ENCODE results near the gene MBD6. TPM values are rescaled to one million over a fixed set of nuclear protein-coding genes. Genes with fewer than 3 reads are reported as not detected.

The MBD6 gene
- total and polyA plus RNA-seq, 11 donors, result 11.4 to 43.3 (median 28.7) TPM

DNA sequence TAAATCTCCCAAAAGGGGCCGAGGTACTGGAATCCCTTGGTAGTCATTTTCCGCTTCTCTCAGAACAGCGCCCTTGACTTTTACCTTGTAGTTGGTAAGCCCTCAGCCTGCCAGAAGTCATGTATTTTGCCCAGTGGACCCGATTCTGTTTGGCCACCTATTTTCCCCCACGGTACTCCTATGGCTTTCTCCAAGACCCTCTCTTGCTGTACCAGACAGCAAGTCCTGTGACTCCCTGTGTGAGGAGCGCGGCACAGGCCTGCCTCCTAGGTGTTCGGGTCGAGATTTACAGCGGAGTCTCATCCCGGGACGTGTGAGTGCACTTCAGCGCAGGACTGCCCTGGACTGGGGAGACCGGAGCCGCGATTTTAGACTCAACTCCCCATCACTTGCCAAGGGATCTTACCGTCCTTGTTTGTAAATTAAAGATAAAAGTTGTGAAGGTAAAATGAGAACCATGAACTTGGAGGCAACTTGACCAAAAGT lies 1.1 kb upstream of the MBD6 start:
- Histone ChIP-seq H3K9me3 (no peaks in the 10 kb centered on the region), H3K4me1 (peaks cover 0 to 69% (median 60%) of the 10 kb centered on the region in 12 donors), H3K4me3 (peak overlapping the region in 10 of 12 donors; percentile 73 to 94 (median 86)), H3K36me3 (peaks cover 0 to 53% (median 36%) of the 10 kb centered on the region in 9 donors), H3K27me3 (no peaks in the 10 kb centered on the region), H3K27ac (peak overlapping the region; percentile 94 to 100 (median 98))
- DNase-seq, result peak in 4 of 5 donors; percentile 50 to 63 (median 58)
- ATAC-seq, result peak in 1 of 4 donors; percentile 18
- TF ChIP-seq, protein P1, sequence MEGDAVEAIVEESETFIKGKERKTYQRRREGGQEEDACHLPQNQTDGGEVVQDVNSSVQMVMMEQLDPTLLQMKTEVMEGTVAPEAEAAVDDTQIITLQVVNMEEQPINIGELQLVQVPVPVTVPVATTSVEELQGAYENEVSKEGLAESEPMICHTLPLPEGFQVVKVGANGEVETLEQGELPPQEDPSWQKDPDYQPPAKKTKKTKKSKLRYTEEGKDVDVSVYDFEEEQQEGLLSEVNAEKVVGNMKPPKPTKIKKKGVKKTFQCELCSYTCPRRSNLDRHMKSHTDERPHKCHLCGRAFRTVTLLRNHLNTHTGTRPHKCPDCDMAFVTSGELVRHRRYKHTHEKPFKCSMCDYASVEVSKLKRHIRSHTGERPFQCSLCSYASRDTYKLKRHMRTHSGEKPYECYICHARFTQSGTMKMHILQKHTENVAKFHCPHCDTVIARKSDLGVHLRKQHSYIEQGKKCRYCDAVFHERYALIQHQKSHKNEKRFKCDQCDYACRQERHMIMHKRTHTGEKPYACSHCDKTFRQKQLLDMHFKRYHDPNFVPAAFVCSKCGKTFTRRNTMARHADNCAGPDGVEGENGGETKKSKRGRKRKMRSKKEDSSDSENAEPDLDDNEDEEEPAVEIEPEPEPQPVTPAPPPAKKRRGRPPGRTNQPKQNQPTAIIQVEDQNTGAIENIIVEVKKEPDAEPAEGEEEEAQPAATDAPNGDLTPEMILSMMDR (IDR thresholded peaks at IDR 0.05), result peak in 1 of 12 donors; percentile 23
- no peak for TF ChIP-seq POLR2A (IDR thresholded peaks at IDR 0.05)
- 29 to 38% (median 34%) methylated on average over 17 of the region's 17 CpGs for WGBS, 4 donors
- intact Hi-C loops (cut with DNase I), result loop anchor here in 3 of 10 donors (2.0 kb wide), 2 partner anchors 25 to 97 kb away; partner anchors contain the start of gene DCTN2 (in 2 of the 3)

DNA sequence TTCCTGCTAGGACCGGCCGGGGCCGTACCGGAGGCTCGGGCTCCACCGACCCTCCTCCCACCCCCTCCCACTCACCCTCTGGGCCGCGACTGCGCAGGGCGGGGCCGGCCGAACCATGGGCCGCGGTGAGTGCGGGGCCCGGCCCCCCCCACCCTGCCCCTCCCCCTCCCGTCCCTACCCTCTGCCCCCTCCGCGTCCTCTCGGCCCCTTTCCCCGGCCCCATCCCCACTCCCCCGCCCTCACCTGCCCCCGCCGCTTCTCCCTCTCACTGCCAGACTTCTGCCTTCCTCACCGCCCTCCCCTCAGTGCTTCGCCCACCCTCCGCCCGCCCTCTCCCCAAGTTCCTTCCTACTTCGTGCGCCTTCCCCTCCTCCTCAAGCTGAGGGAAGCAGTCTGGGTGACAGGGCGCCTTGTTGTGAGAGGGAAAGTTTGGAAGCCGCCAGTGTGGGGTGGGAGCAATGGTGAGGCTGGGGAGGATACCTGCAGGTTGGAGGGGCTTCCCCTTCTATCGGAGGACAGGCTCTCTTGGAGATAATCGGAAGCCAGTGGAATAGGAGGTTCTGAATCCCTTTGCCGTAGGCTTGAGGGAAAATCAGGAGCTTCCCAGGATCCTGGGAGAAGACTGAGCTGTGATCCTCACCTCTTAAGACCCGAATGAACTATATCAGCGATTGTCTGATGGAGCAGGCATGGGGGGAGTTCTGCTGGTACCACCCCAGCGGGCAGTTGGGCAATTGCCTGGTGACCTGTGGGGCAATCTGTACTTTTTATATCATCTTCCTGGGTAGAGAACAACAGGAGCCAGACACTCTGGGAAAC lies 472 bp downstream of the MBD6 start:
- Histone ChIP-seq H3K36me3 (peaks cover 0 to 53% (median 37%) of the 10 kb centered on the region in 9 donors), H3K27ac (peak overlapping the region; percentile 94 to 100 (median 98)), H3K9me3 (no peaks in the 10 kb centered on the region), H3K4me1 (peaks cover 0 to 55% (median 47%) of the 10 kb centered on the region in 12 donors), H3K4me3 (peak overlapping the region; percentile 54 to 94 (median 83)), H3K27me3 (no peaks in the 10 kb centered on the region)
- DNase-seq (peak; percentile 77 to 79 (median 78)), ATAC-seq (peak in 2 of 4 donors; percentile 0 to 2)
- peak in 1 of 2 donors; percentile 26 for TF ChIP-seq POLR2A (IDR thresholded peaks at IDR 0.05)
- TF ChIP-seq, protein P1 (IDR thresholded peaks at IDR 0.05), result no peak
- intact Hi-C loops (cut with DNase I), result loop anchor here in 2 of 10 donors (2.0 kb wide), 1 partner anchor 24 kb away; the partner anchor contains the start of gene DCTN2 (in 2 of the 2)
- WGBS, 4 donors, result 0 to 2% (median 1%) methylated on average over 11 to 37 of the region's 38 CpGs

DNA sequence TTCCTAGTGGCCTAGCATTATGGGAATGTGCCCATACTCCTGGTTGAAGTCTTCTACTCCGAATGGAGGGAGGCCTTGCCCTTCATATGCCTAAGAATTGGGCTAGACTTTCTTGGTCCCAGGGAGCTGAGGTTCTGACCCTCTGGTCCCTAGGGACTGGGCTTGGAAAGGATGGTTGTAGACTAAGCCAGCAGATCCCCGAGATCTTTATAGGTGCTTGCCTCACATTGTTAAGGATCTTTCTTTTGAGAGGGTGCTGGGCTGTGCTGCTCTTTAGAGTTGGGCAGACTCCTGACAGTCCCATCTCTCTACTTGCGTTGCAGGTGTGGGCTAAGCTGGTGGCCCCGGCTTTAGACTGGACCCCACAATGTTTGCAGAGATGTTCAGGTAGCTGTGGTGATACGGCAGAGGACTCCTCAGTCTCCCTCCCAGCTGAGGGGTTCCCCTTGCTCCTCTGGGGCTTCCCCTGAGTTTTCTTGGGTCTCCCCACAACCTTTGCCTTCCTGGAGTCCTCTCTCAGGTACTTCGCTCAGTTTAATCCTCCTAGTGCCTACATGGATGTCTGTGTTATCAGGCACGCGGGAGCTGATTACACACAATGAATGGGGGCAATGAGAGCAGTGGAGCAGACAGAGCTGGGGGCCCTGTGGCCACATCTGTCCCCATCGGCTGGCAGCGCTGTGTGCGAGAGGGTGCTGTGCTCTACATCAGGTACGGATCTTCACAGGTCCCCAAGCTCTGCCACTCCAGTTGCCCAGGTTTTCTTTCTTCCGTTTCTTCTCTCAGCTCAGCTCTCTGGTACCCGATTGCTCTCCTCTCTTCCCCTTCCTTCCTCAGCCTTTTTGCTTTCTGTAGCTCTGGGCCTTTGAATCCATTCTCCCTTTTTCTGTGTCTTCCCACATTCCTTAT lies 1.3 kb downstream of the MBD6 start:
- Histone ChIP-seq H3K4me1 (peaks cover 0 to 47% (median 39%) of the 10 kb centered on the region in 12 donors), H3K4me3 (peak overlapping the region; percentile 54 to 94 (median 83)), H3K36me3 (peaks cover 0 to 53% (median 46%) of the 10 kb centered on the region in 9 donors), H3K27me3 (no peaks in the 10 kb centered on the region), H3K9me3 (no peaks in the 10 kb centered on the region), H3K27ac (peak overlapping the region; percentile 94 to 100 (median 98))
- no peak for ATAC-seq
- 63 to 66% (median 64%) methylated on average over 14 of the region's 14 CpGs for WGBS, 4 donors
- no peak for TF ChIP-seq POLR2A (IDR thresholded peaks at IDR 0.05)
- TF ChIP-seq, protein P1 (IDR thresholded peaks at IDR 0.05), result no peak
- intact Hi-C loops (cut with DNase I), result loop anchor here in 2 of 10 donors (2.0 kb wide), 1 partner anchor 23 kb away; the partner anchor contains the start of gene DCTN2 (in 2 of the 2)
- no peak for DNase-seq

Measured in heart left ventricle (tissue), 16 donors.